H9 (cell line): ENCODE data around the gene VDAC1. TPM values are rescaled to one million over a fixed set of nuclear protein-coding genes. Genes with fewer than 3 reads are reported as not detected.

Source experiments
- DNase-seq: peaks from one replicate; pipeline ENCODE4 v3.0.0-alpha.2; 2017
- H2AFZ ChIP-seq: one replicate; pipeline ENCODE4 v1.6.1; 2013; ENCODE audit warnings: mild to moderate bottlenecking, low read length, control low read depth, moderate library complexity
- H2AK5ac ChIP-seq: 2 replicates; pipeline ENCODE4 v1.6.1; 2013; ENCODE audit warnings: low read length, control low read depth, mixed read lengths; ENCODE audit not compliant: insufficient read length
- H2BK120ac ChIP-seq: one replicate; pipeline ENCODE4 v1.6.1; 2013; ENCODE audit warnings: low read depth, mild to moderate bottlenecking, low read length, control low read depth, inconsistent platforms; ENCODE audit not compliant: poor library complexity, severe bottlenecking
- H2BK12ac ChIP-seq: 2 replicates; pipeline ENCODE4 v1.6.1; 2013; ENCODE audit warnings: low read length, control low read depth, mixed read lengths, low read depth; ENCODE audit not compliant: insufficient read length
- H2BK15ac ChIP-seq: 2 replicates; pipeline ENCODE4 v1.6.1; 2013; ENCODE audit warnings: low read depth, low read length, control low read depth
- H2BK20ac ChIP-seq: one replicate; pipeline ENCODE4 v1.6.1; 2013; ENCODE audit warnings: low read depth, mild to moderate bottlenecking, low read length, control low read depth, inconsistent platforms; ENCODE audit not compliant: poor library complexity, severe bottlenecking
- H2BK5ac ChIP-seq: 2 replicates; pipeline ENCODE4 v1.6.1; 2013; ENCODE audit warnings: low read length, control low read depth, mixed read lengths; ENCODE audit not compliant: insufficient read length
- H3K14ac ChIP-seq: 2 replicates; pipeline ENCODE4 v1.6.1; 2013; ENCODE audit warnings: low read length, control low read depth; ENCODE audit not compliant: insufficient read depth
- H3K18ac ChIP-seq: 2 replicates; pipeline ENCODE4 v1.6.1; 2013; ENCODE audit warnings: low read depth, mild to moderate bottlenecking, mixed read lengths, low read length, control low read depth; ENCODE audit not compliant: insufficient read length
- H3K23ac ChIP-seq: 2 replicates; pipeline ENCODE4 v1.6.1; 2013; ENCODE audit warnings: low read length, control low read depth, mixed read lengths, low read depth; ENCODE audit not compliant: insufficient read length
- H3K23me2 ChIP-seq: 2 replicates; pipeline ENCODE4 v1.6.1; 2013; ENCODE audit warnings: low read depth, mild to moderate bottlenecking, mixed read lengths, low read length, control low read depth; ENCODE audit not compliant: insufficient read length, poor library complexity, severe bottlenecking
- H3K27ac ChIP-seq: 2 replicates; pipeline ENCODE4 v1.5.1; 2013; ENCODE audit warnings: low read length, control low read depth, mixed read lengths, low read depth; ENCODE audit not compliant: insufficient read length
- H3K27me3 ChIP-seq: 2 replicates; pipeline ENCODE4 v1.6.1; 2013; ENCODE audit warnings: low read length, control low read depth, inconsistent platforms; ENCODE audit not compliant: insufficient read depth
- H3K4ac ChIP-seq: 2 replicates; pipeline ENCODE4 v1.6.1; 2013; ENCODE audit warnings: low read depth, mild to moderate bottlenecking, control low read depth, inconsistent platforms, low read length, moderate library complexity
- H3K4me1 ChIP-seq: 2 replicates; pipeline ENCODE4 v1.6.1; 2013; ENCODE audit warnings: low read length, control low read depth, inconsistent platforms; ENCODE audit not compliant: insufficient read depth
- H3K4me2 ChIP-seq: 2 replicates; pipeline ENCODE4 v1.6.1; 2013; ENCODE audit warnings: low read length, control low read depth, mixed read lengths; ENCODE audit not compliant: insufficient read length, insufficient read depth
- H3K56ac ChIP-seq: 2 replicates; pipeline ENCODE4 v1.6.1; 2013; ENCODE audit warnings: low read depth, mild to moderate bottlenecking, mixed read lengths, low read length, control low read depth; ENCODE audit not compliant: insufficient read length
- H3K79me1 ChIP-seq: 2 replicates; pipeline ENCODE4 v1.6.1; 2013; ENCODE audit warnings: low read depth, mild to moderate bottlenecking, moderate library complexity, low read length, control low read depth, inconsistent platforms; ENCODE audit not compliant: insufficient read depth, poor library complexity, severe bottlenecking
- H3K79me2 ChIP-seq: 2 replicates; pipeline ENCODE4 v1.6.1; 2013; ENCODE audit warnings: low read length, control low read depth, inconsistent platforms; ENCODE audit not compliant: insufficient read depth
- H3K9ac ChIP-seq: 2 replicates; pipeline ENCODE4 v1.6.1; 2013; ENCODE audit warnings: low read length, control low read depth, mixed read lengths; ENCODE audit not compliant: insufficient read length; ENCODE audit errors: extremely low read depth
- H3K9me3 ChIP-seq: one replicate; pipeline ENCODE4 v1.6.1; 2013; ENCODE audit warnings: low read depth, low read length, inconsistent platforms; ENCODE audit not compliant: control insufficient read depth
- H3T11ph ChIP-seq: one replicate; pipeline ENCODE4 v1.6.1; 2013; ENCODE audit warnings: mild to moderate bottlenecking, low read length, control low read depth, inconsistent platforms
- H4K20me1 ChIP-seq: one replicate; pipeline ENCODE4 v1.6.1; 2013; ENCODE audit not compliant: control insufficient read depth, insufficient read length, insufficient read depth
- H4K5ac ChIP-seq: 2 replicates; pipeline ENCODE4 v1.6.1; 2013; ENCODE audit warnings: low read depth, mild to moderate bottlenecking, mixed read lengths, low read length, control low read depth; ENCODE audit not compliant: insufficient read length
- H4K8ac ChIP-seq: replicated peaks from 2 replicates; pipeline ENCODE4 v1.6.1; 2013; ENCODE audit warnings: low read length, control low read depth, mixed read lengths, low read depth; ENCODE audit not compliant: insufficient read length
- H4K91ac ChIP-seq: 2 replicates; pipeline ENCODE4 v1.6.1; 2013; ENCODE audit warnings: low read depth, mild to moderate bottlenecking, moderate library complexity, mixed read lengths, low read length, control low read depth; ENCODE audit not compliant: insufficient read length
- H3K27ac Mint-ChIP-seq, 3 experiments: 2 replicates in 2 of 3; 3 replicates in 1 of 3; pipeline ENCODE4 v1.8.0; 2020 to 2021; ENCODE audit warnings: mixed read lengths in 3 of 3, mild to moderate bottlenecking in 1 of 3, moderate library complexity in 1 of 3
- H3K27me3 Mint-ChIP-seq: 2 replicates; pipeline ENCODE4 v1.8.0; 2021; ENCODE audit warnings: low read depth, mild to moderate bottlenecking, moderate library complexity, mixed read lengths
- H3K36me3 Mint-ChIP-seq, 3 experiments: 2 replicates in 2 of 3; 3 replicates in 1 of 3; pipeline ENCODE4 v1.8.0; 2020 to 2021; ENCODE audit warnings: low read depth in 3 of 3, mixed read lengths in 3 of 3; ENCODE audit not compliant: insufficient read depth in 1 of 3
- H3K4me1 Mint-ChIP-seq, 2 experiments: 2 replicates each; pipeline ENCODE4 v1.8.0; 2020; ENCODE audit warnings: mixed read lengths in 2 of 2
- H3K4me3 Mint-ChIP-seq, 2 experiments: 2 replicates in 1 of 2; 3 replicates in 1 of 2; pipeline ENCODE4 v1.8.0; 2020 to 2021; ENCODE audit warnings: mild to moderate bottlenecking in 2 of 2, mixed read lengths in 2 of 2, moderate library complexity in 1 of 2
- H3K9me3 Mint-ChIP-seq, 2 experiments: 2 replicates in 1 of 2; 3 replicates in 1 of 2; pipeline ENCODE4 v1.8.0; 2020; ENCODE audit warnings: mild to moderate bottlenecking in 2 of 2, mixed read lengths in 2 of 2, moderate library complexity in 1 of 2
- WGBS: extraction: QIAGEN DNeasy Blood & Tissue Kit; methylation state at CpG from one replicate; pipeline ENCODE4 v1.1.7; 2013; ENCODE audit warnings: missing lambda C conversion rate, low lambda C conversion rate, mixed read lengths; ENCODE audit not compliant: insufficient read length; ENCODE audit errors: extremely low coverage; 5-methylcytosine and 5-hydroxymethylcytosine counted together
- total RNA-seq: library from RNA; stranded (reverse); gene quantifications from 2 replicates; pipeline ENCODE4 v1.2.1, GENCODE V29; 2021
- TF ChIP-seq, protein P1 (sequence below): fragments of 200-600 bp; sonication (generic); conservative IDR thresholded peaks from 3 replicates; pipeline ENCODE4 v1.8.0; 2021; ENCODE audit warnings: antibody characterized with exemption, mild to moderate bottlenecking

Gene VDAC1
- total RNA-seq, 1 experiment from 2014 or later = 208 TPM

DNA sequence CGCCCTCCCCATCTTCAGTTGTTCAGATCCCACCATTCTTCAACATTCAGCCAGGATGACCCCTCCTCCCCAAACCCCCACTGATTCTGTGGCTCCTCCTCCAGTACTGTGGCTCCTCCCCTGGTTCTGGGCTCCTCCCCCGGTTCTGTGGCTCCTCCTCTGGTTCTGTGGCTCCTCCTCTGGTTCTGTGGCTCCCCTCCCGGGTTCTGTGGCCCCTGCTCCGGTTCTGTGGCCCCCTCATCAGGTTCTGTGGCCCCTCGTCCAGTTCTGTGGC, 69.2 kb downstream of the VDAC1 start:
- H3K27me3 Mint-ChIP-seq = peaks cover 2% of the 10 kb centered on the region
- H3K9me3 ChIP-seq = no peaks in the 10 kb centered on the region
- H4K8ac ChIP-seq = no peak overlapping the region
- TF ChIP-seq, protein P1, sequence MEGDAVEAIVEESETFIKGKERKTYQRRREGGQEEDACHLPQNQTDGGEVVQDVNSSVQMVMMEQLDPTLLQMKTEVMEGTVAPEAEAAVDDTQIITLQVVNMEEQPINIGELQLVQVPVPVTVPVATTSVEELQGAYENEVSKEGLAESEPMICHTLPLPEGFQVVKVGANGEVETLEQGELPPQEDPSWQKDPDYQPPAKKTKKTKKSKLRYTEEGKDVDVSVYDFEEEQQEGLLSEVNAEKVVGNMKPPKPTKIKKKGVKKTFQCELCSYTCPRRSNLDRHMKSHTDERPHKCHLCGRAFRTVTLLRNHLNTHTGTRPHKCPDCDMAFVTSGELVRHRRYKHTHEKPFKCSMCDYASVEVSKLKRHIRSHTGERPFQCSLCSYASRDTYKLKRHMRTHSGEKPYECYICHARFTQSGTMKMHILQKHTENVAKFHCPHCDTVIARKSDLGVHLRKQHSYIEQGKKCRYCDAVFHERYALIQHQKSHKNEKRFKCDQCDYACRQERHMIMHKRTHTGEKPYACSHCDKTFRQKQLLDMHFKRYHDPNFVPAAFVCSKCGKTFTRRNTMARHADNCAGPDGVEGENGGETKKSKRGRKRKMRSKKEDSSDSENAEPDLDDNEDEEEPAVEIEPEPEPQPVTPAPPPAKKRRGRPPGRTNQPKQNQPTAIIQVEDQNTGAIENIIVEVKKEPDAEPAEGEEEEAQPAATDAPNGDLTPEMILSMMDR = no peak
- no peak overlapping the region for H3K4me3 Mint-ChIP-seq
- WGBS = no CpG with 5 or more reads among the region's 5 CpGs
- DNase-seq = no peak
- H3K4me1 ChIP-seq = no peaks in the 10 kb centered on the region
- no peak overlapping the region for H4K91ac ChIP-seq
- no peak overlapping the region for H3K23ac ChIP-seq
- H3K56ac ChIP-seq = no peak overlapping the region
- no peaks in the 10 kb centered on the region for H4K20me1 ChIP-seq
- no peak overlapping the region for H3K27ac Mint-ChIP-seq
- no peak overlapping the region for H2AFZ ChIP-seq
- no peaks in the 10 kb centered on the region; a peak in 2 of 7 replicates for H3K36me3 Mint-ChIP-seq
- no peak overlapping the region for H2BK20ac ChIP-seq
- H3K14ac ChIP-seq = no peak overlapping the region
- H2AK5ac ChIP-seq = no peak overlapping the region
- no peak overlapping the region for H2BK15ac ChIP-seq
- H3K27me3 ChIP-seq = no peaks in the 10 kb centered on the region
- H3K27ac ChIP-seq = no peak overlapping the region
- H3K4me1 Mint-ChIP-seq = peaks cover 6 to 17% of the 10 kb centered on the region in 2 experiments; a peak in 3 of 4 replicates
- H4K5ac ChIP-seq = no peak overlapping the region
- no peak overlapping the region for H3K18ac ChIP-seq
- no peaks in the 10 kb centered on the region for H3K79me2 ChIP-seq
- no peak overlapping the region for H3T11ph ChIP-seq
- no peak overlapping the region for H3K4me2 ChIP-seq
- no peaks in the 10 kb centered on the region for H3K23me2 ChIP-seq
- H2BK12ac ChIP-seq = no peak overlapping the region
- no peak overlapping the region for H2BK120ac ChIP-seq
- peaks cover 9 to 10% of the 10 kb centered on the region in 2 experiments; a peak in 4 of 5 replicates for H3K9me3 Mint-ChIP-seq
- no peak overlapping the region for H2BK5ac ChIP-seq
- no peaks in the 10 kb centered on the region for H3K79me1 ChIP-seq
- no peak overlapping the region for H3K9ac ChIP-seq
- no peak overlapping the region for H3K4ac ChIP-seq
